DMS 273 treated with DMSO at 0.1 percent for 48 hours (cell line): ENCODE data around the gene TMEM248.
A peak's percentile ranks its signal among the peaks of the same experiment; 100 is the strongest.
"Not testable (repeated sequence)": the region's sequence is repeated elsewhere in the genome, so short reads cannot be mapped to it uniquely, and the experiment has no call there.

Experiments used
- DNase-seq: peaks from one replicate; lab custom pipeline; 2025; lab: John Stamatoyannopoulos, UW

TMEM248 gene

DNA sequence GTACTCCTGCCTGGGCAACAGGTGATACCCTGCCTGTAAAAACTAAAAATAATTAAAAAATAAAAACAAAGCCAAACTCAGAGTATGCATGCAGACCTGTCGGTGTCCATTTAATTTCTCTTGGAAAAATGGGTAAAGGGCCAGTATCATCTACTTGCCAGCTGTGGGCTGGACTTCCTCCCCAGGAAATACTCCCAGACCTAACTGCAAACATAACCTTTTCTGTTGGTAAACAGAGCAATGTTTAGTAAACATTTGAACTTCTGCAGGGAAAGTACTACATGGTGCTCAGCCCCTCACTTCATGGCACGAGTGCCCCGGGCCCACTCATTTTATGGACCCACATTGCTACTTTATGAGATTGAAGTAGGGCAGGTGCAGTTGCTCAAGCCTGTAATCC is 10.2 kb upstream of the TMEM248 start:
- DNase-seq = no peak

GRCh38 chr7:66911191-66911590 is 9.8 kb upstream of the TMEM248 start:
- not testable (repeated sequence) for DNase-seq

GRCh38 chr7:66912195-66912594 is 8.8 kb upstream of the TMEM248 start:
- DNase-seq = no peak

DNA sequence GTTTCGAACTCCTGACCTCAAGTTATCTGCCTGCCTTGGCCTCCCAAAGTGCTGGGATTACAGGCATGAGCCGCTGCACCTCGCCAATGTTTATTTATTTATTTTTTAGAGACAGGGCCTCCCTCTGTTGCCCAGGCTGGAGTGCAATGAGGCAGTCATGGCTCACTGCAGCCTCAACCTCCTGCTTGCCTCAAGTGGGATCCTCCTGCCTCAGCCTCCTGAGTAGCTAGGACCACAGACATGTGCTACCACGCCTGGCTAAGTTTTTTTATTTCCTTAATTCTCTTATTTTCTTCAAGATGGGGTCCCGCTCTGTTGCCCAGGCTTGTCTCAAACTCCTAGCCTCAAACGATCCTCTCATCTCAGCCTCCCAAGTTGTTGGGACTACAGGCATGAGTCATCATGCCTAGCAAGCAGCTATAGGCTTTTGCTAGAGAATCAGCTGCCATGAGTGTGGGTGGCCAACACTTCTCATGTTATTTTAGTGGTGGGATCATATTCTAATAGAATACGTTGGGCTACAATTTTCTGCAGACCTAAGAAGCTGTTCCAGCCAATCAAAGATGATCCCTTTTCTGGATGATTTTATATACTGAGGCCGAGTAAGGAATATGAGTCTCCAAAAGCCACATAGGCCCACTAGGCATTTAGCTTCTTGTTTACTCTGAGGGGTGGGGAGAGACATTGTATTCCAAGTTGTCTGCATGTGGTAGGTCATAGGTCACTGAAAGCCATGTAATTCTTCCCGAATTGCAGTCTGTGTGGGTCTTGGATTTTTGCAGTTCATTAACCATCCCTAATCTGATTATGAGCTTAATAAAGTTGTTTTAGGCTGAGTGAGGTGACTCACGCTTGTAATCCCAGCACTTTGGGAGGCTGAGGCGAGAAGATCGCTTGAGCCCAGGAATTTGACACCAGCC is 7.6 kb upstream of the TMEM248 start:
- DNase-seq = no peak

DNA sequence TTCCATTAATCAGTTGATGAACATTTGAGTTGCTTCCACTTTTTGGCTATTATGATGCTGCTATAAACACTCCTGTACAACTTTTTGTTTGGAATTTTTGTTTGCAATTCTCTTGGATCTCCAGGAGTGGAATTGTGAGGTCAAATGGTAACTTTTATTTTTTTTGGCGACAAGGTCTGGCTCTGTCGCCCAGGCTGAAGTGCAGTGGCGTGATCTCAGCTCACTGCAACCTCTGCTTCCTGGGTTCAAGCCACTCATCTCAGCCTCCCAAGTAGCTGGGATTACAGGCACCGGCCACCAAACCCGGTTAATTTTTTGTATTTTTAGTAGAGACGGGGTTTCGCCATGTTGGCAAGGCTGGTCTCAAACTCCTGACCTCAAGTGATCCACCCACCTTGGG is 3.1 kb upstream of the TMEM248 start:
- DNase-seq = not testable (repeated sequence)

- no peak for DNase-seq
Observed at GRCh38 chr7:66919304-66919703, 1.7 kb upstream of the TMEM248 start.

GRCh38 chr7:66919704-66920103 is 1.3 kb upstream of the TMEM248 start:
- DNase-seq = no peak

- no peak for DNase-seq
Observed at GRCh38 chr7:66920256-66920655, 769 bp upstream of the TMEM248 start.

GRCh38 chr7:66921396-66921917 is 432 bp downstream of the TMEM248 start:
- peak; percentile 48 for DNase-seq

- DNase-seq = peak; percentile 48
Observed at GRCh38 chr7:66921918-66922486, 977 bp downstream of the TMEM248 start.

- DNase-seq = no peak
Observed at GRCh38 chr7:66925255-66925654, 4.2 kb downstream of the TMEM248 start.

GRCh38 chr7:66927348-66927948 is 6.4 kb downstream of the TMEM248 start:
- no peak for DNase-seq

GRCh38 chr7:66928388-66928787 is 7.4 kb downstream of the TMEM248 start:
- DNase-seq = no peak

GRCh38 chr7:66929165-66929564 is 8.1 kb downstream of the TMEM248 start:
- no peak for DNase-seq

DNA sequence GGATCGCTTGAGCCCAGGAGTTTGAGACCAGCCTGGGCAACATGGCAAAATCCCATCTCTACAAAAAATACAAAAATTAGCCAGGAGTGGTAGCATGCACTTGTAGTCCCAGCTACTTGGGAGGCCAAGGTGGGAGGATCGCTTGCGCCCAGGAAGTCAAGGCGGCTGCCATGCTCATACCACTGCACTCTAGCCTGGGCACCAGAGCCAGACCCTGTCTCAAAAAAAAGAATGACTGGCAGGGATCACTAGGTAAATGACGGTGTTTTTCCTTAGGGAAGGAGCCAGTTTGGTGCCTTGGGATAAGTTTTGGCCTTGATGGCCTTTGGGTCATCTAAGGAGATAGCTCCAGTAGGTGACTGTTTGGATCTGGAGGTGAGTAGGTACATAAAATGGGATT is 8.9 kb downstream of the TMEM248 start:
- DNase-seq = no peak

- DNase-seq = peak; percentile 12
Observed at GRCh38 chr7:66930341-66930740, 9.3 kb downstream of the TMEM248 start.

- no peak for DNase-seq
Observed at GRCh38 chr7:66933469-66933868, 12.4 kb downstream of the TMEM248 start.

- DNase-seq = no peak
Observed at GRCh38 chr7:66937940-66938339, 16.9 kb downstream of the TMEM248 start.

DNA sequence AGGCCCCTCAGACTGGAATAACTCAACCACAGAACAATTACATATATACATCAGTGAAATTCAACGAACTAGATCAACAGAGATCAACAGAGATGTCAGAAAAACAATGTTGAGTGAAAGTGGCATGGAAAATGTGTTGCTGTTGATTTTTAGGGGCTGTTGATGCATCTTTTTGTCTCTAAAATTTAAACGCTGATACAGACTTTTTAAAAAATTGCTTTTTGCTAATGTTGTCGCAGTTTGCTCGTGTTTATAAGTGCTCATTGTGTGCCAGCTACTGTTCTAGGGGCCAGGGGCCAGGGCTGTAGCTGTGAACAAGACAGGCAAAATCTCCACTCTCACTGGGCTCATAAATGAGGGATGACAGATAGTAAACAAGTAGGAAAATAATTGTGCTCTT is 18.3 kb downstream of the TMEM248 start:
- DNase-seq = no peak

DNA sequence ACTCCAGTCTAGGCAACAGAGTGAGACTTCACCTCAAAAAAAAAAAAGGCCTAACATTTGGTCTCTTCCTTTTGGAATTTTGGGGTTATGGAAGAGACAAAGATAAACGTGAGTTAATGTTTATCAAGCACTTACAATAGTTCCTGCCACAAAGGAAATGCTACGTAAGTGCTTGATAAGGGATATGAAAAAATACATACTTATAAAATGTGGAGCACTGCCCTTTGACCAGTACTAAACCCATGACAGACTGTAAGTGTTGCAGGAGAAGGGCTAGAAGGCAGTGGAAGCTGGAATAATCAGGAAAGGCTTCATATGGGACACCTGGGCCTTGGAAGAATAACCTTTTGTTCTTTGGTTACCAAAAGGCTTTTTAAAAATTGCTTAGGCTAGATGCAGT is 25.5 kb downstream of the TMEM248 start:
- DNase-seq = no peak

DNA sequence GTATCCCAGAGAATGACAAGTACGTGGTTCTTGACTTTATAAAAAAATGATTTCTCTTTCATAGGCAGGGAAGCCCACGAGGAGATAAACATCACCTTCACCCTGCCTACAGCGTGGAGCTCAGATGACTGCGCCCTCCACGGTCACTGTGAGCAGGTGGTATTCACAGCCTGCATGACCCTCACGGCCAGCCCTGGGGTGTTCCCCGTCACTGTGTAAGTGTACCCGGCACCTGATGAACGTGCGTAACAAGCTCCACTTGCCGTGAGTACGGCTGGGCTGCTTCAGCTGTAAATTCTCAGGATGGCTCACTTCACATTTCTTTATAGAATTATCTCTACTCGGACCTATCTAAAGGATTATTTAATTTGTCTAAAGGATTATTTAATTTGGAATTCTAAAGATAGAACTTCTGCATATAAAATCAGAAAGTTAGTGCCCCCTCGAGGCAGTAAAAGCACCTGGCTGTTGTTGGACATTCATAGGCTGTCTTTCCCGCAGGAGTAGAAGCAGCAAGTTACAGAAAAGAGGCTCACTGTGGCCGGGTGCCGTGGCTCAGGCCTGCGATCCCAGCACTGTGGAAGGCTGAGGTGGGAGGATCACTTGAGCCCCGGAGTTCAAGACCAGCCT is 27.6 kb downstream of the TMEM248 start:
- no peak for DNase-seq

- no peak for DNase-seq
Observed at GRCh38 chr7:66950311-66950710, 29.3 kb downstream of the TMEM248 start.
